GM12801 (cell line): ENCODE measurements around the gene LMBR1.

Experiments
- TF ChIP-seq, protein P1 (sequence below): IDR thresholded peaks from one replicate; pipeline ENCODE4 v1.5.1; 2011; ENCODE audit warnings: control low read depth; ENCODE audit not compliant: insufficient read length; ENCODE audit errors: extremely low read depth

LMBR1 gene

GRCh38 chr7:156656598-156656997 lies 236.4 kb downstream of the LMBR1 start:
- TF ChIP-seq, protein P1, sequence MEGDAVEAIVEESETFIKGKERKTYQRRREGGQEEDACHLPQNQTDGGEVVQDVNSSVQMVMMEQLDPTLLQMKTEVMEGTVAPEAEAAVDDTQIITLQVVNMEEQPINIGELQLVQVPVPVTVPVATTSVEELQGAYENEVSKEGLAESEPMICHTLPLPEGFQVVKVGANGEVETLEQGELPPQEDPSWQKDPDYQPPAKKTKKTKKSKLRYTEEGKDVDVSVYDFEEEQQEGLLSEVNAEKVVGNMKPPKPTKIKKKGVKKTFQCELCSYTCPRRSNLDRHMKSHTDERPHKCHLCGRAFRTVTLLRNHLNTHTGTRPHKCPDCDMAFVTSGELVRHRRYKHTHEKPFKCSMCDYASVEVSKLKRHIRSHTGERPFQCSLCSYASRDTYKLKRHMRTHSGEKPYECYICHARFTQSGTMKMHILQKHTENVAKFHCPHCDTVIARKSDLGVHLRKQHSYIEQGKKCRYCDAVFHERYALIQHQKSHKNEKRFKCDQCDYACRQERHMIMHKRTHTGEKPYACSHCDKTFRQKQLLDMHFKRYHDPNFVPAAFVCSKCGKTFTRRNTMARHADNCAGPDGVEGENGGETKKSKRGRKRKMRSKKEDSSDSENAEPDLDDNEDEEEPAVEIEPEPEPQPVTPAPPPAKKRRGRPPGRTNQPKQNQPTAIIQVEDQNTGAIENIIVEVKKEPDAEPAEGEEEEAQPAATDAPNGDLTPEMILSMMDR = no peak

GRCh38 chr7:156655983-156656382 lies 237.0 kb downstream of the LMBR1 start:
- TF ChIP-seq, protein P1 = no peak

DNA sequence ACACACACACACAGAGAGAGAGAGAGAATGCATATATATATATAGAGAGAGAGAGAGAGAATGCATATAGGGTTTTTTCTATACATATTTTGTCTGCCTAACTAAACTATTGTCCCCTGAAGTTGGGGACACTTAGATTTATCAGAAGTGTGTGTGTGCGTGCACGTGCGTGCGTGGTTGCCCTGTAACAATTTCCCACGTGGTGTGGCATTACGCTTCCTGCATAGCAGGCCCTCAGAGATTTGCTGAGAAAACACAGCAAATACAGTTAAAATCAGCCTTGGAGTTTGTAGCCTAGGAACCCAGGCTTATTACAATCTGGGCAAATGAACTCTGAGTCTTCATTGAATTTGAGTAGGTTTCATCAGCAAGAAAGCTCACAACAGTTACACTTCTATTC lies 237.7 kb downstream of the LMBR1 start:
- TF ChIP-seq, protein P1 = no peak

GRCh38 chr7:156654511-156655234 lies 238.3 kb downstream of the LMBR1 start:
- TF ChIP-seq, protein P1 = no peak

DNA sequence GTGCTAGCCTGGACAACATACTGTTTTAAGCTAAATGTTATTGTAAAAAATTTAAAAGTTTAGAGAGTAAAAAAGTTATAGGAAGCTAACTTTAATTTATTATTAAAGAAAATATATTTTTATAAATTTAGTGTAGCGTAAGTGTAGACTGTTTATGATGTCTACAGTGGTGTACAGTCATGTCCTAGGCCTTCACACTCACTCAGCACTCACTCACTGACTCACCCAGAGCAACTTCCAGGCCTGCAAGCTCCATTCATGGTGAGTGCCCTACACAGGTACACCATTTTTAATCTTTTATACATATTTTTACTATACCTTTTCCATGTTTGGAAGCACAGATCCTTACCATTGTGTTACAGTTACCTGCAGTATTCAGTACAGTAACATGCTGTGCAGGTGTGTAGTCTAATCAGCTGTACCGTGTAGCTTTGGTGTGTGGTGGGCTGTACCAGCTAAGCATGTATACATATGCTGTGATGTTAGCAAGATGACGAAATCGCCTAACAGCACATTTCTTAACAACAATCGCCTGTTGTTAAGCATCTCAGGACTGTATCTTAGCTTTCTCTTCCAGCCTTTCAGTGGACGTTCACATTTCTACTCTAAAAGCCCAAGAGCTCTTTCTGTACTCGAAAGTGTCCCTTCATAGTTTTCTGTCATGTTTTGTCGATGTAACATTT lies 240.0 kb downstream of the LMBR1 start:
- TF ChIP-seq, protein P1 = no peak

DNA sequence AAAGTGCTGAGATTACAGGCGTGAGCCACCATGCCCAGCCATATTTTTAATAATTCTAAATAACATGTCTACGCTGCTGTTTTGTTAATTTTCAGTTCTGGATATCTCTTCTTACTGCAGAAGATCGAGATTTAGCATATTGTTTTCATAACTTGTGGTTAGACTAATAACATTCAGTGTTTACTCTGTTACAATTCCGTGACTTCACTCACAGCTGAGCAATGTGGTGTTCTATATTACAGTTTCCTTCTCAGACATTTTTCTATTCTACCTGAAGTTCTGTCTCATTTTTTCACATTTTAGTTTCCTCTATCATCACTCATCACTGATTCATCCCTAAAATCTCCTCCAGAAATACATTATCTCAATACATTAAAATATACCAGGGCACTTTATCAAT lies 241.5 kb downstream of the LMBR1 start:
- TF ChIP-seq, protein P1 = no peak

- TF ChIP-seq, protein P1 = no peak
Measured at GRCh38 chr7:156650042-156650441, 242.9 kb downstream of the LMBR1 start.
